ENCODE data around the gene GRM5.

Gene GRM5

DNA sequence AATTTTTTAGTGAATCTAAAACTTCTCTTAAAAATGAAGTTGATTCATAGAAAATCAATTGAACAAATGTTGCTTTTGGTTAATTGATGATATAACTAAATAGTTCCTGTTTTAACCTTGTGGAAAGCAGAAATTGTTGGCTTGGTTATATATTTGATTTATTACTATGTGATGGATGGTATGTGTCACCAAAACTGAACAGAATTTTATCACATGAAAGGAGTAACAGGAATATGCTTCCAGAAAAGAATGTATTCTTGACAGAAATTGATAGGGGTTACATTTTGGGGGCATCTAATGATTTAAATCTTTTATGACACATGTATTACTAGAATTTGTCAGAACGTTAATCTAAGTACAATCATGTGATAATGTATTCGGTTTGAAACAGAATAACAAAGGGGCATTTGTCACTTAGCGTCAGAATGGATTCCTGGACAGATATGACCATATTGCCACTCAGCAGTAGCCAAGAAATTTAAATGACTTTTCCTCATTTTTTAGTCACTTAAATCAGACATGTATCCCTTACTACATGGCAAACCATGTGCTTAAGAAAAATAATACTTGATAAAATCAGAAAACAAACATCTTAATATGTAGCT, 295.2 kb downstream of the GRM5 start:
- CTCF ChIA-PET = no interaction called here
- TF ChIP-seq CTCF (IDR thresholded peaks at IDR 0.05; ENCODE audit: insufficient read depth, low read length, missing control alignments) = no peak
- no peak overlapping the region for H3K4me3 ChIP-seq (ENCODE audit: low read depth, low read length)
- POLR2A ChIA-PET = no interaction called here
- DNase-seq (ENCODE audit: low read depth, low spot score) = no peak

DNA sequence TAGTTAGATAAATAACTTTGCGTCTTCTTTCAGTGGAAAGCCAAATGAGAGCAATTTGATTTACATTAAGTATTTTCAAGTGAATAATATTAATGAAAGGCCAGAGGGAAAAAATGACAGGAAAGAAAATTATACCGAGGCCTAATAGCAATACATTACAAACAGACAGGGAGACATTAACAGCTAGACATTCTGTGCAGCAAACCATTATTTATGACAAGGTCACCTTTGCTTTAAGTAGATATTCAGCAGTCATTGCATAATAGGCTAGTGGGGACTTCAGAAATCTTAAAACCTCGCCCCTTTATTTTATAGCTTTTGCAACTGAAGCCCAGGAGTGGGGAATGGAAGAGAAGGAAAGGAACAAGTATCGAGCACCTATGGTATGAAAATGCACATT, 321.6 kb downstream of the GRM5 start:
- DNase-seq (ENCODE audit: low read depth, low spot score) = no peak
- CTCF ChIA-PET = no interaction called here
- no peak for TF ChIP-seq CTCF (IDR thresholded peaks at IDR 0.05; ENCODE audit: insufficient read depth, low read length, missing control alignments)
- no peak overlapping the region for H3K4me3 ChIP-seq (ENCODE audit: low read depth, low read length)
- POLR2A ChIA-PET = no interaction called here

GRCh38 chr11:88739524-88739923, 326.3 kb downstream of the GRM5 start:
- no peak for DNase-seq (ENCODE audit: low read depth, low spot score)
- ChIA-PET POLR2A (no interaction called here), CTCF (no interaction called here)
- no peak for TF ChIP-seq CTCF (IDR thresholded peaks at IDR 0.05; ENCODE audit: insufficient read depth, low read length, missing control alignments)
- no peak overlapping the region for H3K4me3 ChIP-seq (ENCODE audit: low read depth, low read length)

DNA sequence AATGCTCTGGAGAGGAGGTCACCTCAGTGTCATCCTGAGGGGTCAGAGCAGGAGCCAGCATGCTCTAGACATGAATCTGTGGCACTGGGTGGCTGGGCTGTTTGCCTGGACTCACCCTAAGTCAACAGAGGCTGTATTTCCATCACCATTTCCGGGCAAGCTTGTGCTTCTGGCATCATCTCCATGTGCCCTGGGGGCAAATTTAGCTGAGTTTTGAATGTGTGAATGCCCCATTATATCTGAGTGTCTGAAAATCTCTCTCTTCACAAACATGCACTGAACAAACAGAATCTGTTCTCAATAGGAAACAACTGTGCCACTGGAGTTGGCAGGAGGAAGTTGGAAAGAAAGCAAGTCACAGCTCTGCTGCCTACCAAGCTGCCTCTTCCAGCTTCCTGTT, 356.2 kb downstream of the GRM5 start:
- no peak for TF ChIP-seq CTCF (IDR thresholded peaks at IDR 0.05; ENCODE audit: insufficient read depth, low read length, missing control alignments)
- no peak overlapping the region for H3K4me3 ChIP-seq (ENCODE audit: low read depth, low read length)
- ChIA-PET POLR2A (no interaction called here), CTCF (no interaction called here)
- no peak for DNase-seq (ENCODE audit: low read depth, low spot score)

DNA sequence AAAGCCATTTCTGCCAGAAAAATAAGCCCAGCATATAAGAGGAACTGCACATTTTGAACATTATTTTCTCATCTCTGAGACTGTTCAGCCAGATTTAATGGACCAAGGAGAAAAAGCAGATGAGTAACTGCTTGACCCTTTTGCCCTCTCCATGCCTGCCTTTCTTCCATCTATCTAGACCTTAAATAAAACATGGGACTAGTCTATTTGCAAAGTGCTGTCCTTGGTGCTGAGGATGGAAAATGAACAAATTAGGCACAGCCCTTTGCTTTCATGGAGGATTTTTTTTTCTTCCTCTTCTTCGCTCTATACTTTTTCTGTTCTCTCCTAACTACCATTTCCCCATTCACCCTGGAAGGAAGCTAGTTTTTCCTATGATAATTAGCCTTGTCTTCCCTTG, 361.3 kb downstream of the GRM5 start:
- TF ChIP-seq CTCF (IDR thresholded peaks at IDR 0.05; ENCODE audit: insufficient read depth, low read length, missing control alignments) = no peak
- ChIA-PET CTCF (no interaction called here), POLR2A (no interaction called here)
- no peak overlapping the region for H3K4me3 ChIP-seq (ENCODE audit: low read depth, low read length)
- DNase-seq (ENCODE audit: low read depth, low spot score) = no peak

DNA sequence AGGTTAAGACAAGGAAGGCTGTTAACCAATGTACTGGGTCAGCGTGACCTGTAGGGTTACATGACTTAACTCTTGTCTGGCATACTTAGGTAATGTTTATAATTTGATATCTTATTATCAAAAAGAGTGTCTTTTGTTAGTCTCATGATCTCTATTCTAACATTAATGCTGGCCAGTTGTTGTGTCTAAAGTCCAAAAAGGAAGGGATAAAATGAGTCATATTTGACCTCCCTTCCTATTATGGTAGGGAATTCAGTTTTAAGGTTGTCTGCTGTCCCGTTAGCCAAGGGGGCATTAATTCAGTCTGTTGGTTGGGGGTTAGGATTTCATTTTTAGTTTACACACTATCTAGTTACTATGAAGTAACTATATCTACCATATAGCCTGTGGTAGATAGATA, 364.0 kb downstream of the GRM5 start:
- no peak for TF ChIP-seq CTCF (IDR thresholded peaks at IDR 0.05; ENCODE audit: insufficient read depth, low read length, missing control alignments)
- POLR2A ChIA-PET = no interaction called here
- DNase-seq (ENCODE audit: low read depth, low spot score) = no peak

More for the DNA sequence above, 364.0 kb downstream of the GRM5 start:
- no peak overlapping the region for H3K4me3 ChIP-seq (ENCODE audit: low read depth, low read length)
- CTCF ChIA-PET = no interaction called here

Data from AG04449 (cell line).